Breast epithelium (tissue), 3 donors: ENCODE data around the gene ALKBH2.

Experiments
- CTCF ChIP-seq, 3 donors: fragments of 450-650 bp; IDR thresholded peaks; one replicate each; pipeline ENCODE4 v1.5.1; 2016 to 2017; ENCODE audit warnings: antibody characterized with exemption in 3 of 3, mild to moderate bottlenecking in 3 of 3, moderate library complexity in 3 of 3
- POLR2A ChIP-seq: fragments of 450-650 bp; IDR thresholded peaks from one replicate; pipeline ENCODE4 v1.6.1; 2016; ENCODE audit warnings: antibody characterized with exemption, mild to moderate bottlenecking, moderate library complexity
- POLR2AphosphoS5 ChIP-seq, 3 donors: sonication (generic); formaldehyde crosslinking; IDR thresholded peaks; one replicate each; pipeline ENCODE4 v1.6.1; 2017; ENCODE audit warnings: antibody characterized with exemption in 3 of 3

GRCh38 chr12:109084425-109084824 is 8.8 kb downstream of the ALKBH2 start:
- TF ChIP-seq POLR2A (no peak), CTCF (IDR thresholded peaks at IDR 0.05) (no peak), POLR2AphosphoS5 (IDR thresholded peaks at IDR 0.05) (no peak)
